ENCODE results near the gene MYO5A.

- TF ChIP-seq RARB (CRISPR knock-in tag; IDR thresholded peaks at IDR 0.05) (no peak), ZFP30 (CRISPR knock-in tag; IDR thresholded peaks at IDR 0.05) (no peak), BACH2 (CRISPR knock-in tag; IDR thresholded peaks at IDR 0.05; ENCODE audit: borderline replicate concordance) (no peak), TCF4 (CRISPR knock-in tag; IDR thresholded peaks at IDR 0.05; ENCODE audit: borderline replicate concordance) (no peak), PPARA (CRISPR knock-in tag; IDR thresholded peaks at IDR 0.05; ENCODE audit: borderline replicate concordance) (no peak), CREB5 (CRISPR knock-in tag; IDR thresholded peaks at IDR 0.05; ENCODE audit: low read depth) (no peak), TSHZ2 (CRISPR knock-in tag; IDR thresholded peaks at IDR 0.05) (no peak), ARNTL (CRISPR knock-in tag; IDR thresholded peaks at IDR 0.05; ENCODE audit: borderline replicate concordance, low read depth) (no peak), TOX (CRISPR knock-in tag; IDR thresholded peaks at IDR 0.05; ENCODE audit: borderline replicate concordance) (no peak), ZFP3 (CRISPR knock-in tag; IDR thresholded peaks at IDR 0.05) (no peak), CSRNP3 (CRISPR knock-in tag; IDR thresholded peaks at IDR 0.05) (no peak)
Measured at GRCh38 chr15:52284164-52284563, 244.5 kb downstream of the MYO5A start.
